Measurements from ENCODE around the gene KCNH2.

The KCNH2 gene

GRCh38 chr7:150988230-150989226 is 10.4 kb upstream of the KCNH2 start:
- H3K9me3 ChIP-seq (ENCODE audit: control insufficient read depth in 1 of 2, low read length in 2 of 2), result peaks cover 0 to 5% of the 10 kb centered on the region in 2 donors
- no peak overlapping the region for H3K9ac ChIP-seq (ENCODE audit: low read depth in 1 of 2, low read length in 2 of 2)
- peaks cover 7 to 8% of the 10 kb centered on the region in 2 donors for H3K4me1 ChIP-seq (ENCODE audit: control insufficient read depth in 1 of 2, insufficient read depth in 2 of 2, low read length in 2 of 2)
- peak overlapping the region in 1 of 2 donors; percentile 10 for H3K4me3 ChIP-seq (ENCODE audit: low read depth in 1 of 2, low read length in 2 of 2)
- no peaks in the 10 kb centered on the region for H3K27me3 ChIP-seq (ENCODE audit: control insufficient read depth in 1 of 2, insufficient read depth in 2 of 2, low read length in 2 of 2)
- H3K36me3 ChIP-seq (ENCODE audit: control insufficient read depth in 1 of 2, insufficient read depth in 2 of 2, low read length in 2 of 2), result no peaks in the 10 kb centered on the region
- peak overlapping the region; percentile 50 for H3K27ac ChIP-seq (ENCODE audit: low read depth, low read length)

DNA sequence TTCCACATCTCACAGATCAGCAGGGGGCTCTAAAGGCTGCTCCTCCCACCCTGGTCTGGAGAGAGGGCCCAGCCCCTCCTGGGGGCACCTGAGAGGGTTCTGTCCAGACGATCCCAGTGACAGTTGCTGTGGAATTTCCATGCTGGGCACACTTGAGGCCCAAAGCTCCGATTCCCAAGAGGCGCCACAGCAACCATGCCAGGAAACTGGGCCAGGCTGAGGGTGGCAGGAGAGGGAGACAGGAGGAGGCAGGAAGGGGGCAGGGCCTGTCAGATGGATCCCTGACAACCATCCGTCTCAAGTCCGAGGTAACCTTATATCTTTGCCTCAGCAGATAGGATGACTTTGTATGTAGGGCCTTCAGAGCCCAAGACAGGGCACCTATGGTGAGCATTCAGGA is 8.4 kb upstream of the KCNH2 start:
- Histone ChIP-seq H3K36me3 (ENCODE audit: control insufficient read depth in 1 of 2, insufficient read depth in 2 of 2, low read length in 2 of 2) (no peaks in the 10 kb centered on the region), H3K27ac (ENCODE audit: low read depth, low read length) (no peak overlapping the region), H3K27me3 (ENCODE audit: control insufficient read depth in 1 of 2, insufficient read depth in 2 of 2, low read length in 2 of 2) (peaks cover 7 to 9% of the 10 kb centered on the region in 2 donors), H3K9ac (ENCODE audit: low read depth in 1 of 2, low read length in 2 of 2) (no peak overlapping the region), H3K9me3 (ENCODE audit: control insufficient read depth in 1 of 2, low read length in 2 of 2) (peaks cover 0 to 5% of the 10 kb centered on the region in 2 donors), H3K4me1 (ENCODE audit: control insufficient read depth in 1 of 2, insufficient read depth in 2 of 2, low read length in 2 of 2) (peaks cover 7 to 8% of the 10 kb centered on the region in 2 donors), H3K4me3 (ENCODE audit: low read depth in 1 of 2, low read length in 2 of 2) (no peak overlapping the region)

- Histone ChIP-seq H3K36me3 (ENCODE audit: control insufficient read depth in 1 of 2, insufficient read depth in 2 of 2, low read length in 2 of 2) (no peaks in the 10 kb centered on the region), H3K9me3 (ENCODE audit: control insufficient read depth in 1 of 2, low read length in 2 of 2) (peaks cover 0 to 5% of the 10 kb centered on the region in 2 donors), H3K4me3 (ENCODE audit: low read depth in 1 of 2, low read length in 2 of 2) (no peak overlapping the region), H3K9ac (ENCODE audit: low read depth in 1 of 2, low read length in 2 of 2) (no peak overlapping the region), H3K27me3 (ENCODE audit: control insufficient read depth in 1 of 2, insufficient read depth in 2 of 2, low read length in 2 of 2) (peaks cover 9 to 13% of the 10 kb centered on the region in 2 donors), H3K4me1 (ENCODE audit: control insufficient read depth in 1 of 2, insufficient read depth in 2 of 2, low read length in 2 of 2) (peaks cover 7 to 8% of the 10 kb centered on the region in 2 donors), H3K27ac (ENCODE audit: low read depth, low read length) (no peak overlapping the region)
Measured at GRCh38 chr7:150986099-150986512, 8.0 kb upstream of the KCNH2 start.

- H3K27me3 ChIP-seq (ENCODE audit: control insufficient read depth in 1 of 2, insufficient read depth in 2 of 2, low read length in 2 of 2), result peaks cover 21 to 22% of the 10 kb centered on the region in 2 donors
- no peaks in the 10 kb centered on the region for H3K36me3 ChIP-seq (ENCODE audit: control insufficient read depth in 1 of 2, insufficient read depth in 2 of 2, low read length in 2 of 2)
Measured at GRCh38 chr7:150983893-150984368, 5.8 kb upstream of the KCNH2 start.

DNA sequence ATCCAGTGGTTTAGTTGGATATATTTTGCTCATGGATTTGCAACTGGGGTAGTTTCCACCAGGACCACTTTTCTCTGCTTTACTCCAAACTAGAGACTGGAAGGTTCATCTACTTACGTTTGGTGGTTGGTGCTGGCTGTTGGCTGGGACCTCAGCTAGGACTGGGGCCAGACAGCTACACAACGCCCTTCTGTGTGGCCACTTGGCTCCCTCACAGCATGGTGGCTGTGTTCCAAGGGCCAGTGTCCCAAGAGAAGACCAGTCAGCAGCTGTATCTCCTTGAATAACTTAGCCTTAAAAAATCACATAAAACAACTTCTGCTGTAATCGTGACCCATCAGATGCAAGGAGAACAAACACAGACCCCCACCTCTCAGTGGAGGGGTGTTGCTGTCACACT is 4.2 kb upstream of the KCNH2 start:
- Histone ChIP-seq H3K27ac (ENCODE audit: low read depth, low read length) (no peak overlapping the region), H3K4me1 (ENCODE audit: control insufficient read depth in 1 of 2, insufficient read depth in 2 of 2, low read length in 2 of 2) (peaks cover under 1 to 10% of the 10 kb centered on the region in 2 donors), H3K36me3 (ENCODE audit: control insufficient read depth in 1 of 2, insufficient read depth in 2 of 2, low read length in 2 of 2) (no peaks in the 10 kb centered on the region), H3K9me3 (ENCODE audit: control insufficient read depth in 1 of 2, low read length in 2 of 2) (no peaks in the 10 kb centered on the region), H3K9ac (ENCODE audit: low read depth in 1 of 2, low read length in 2 of 2) (no peak overlapping the region), H3K27me3 (ENCODE audit: control insufficient read depth in 1 of 2, insufficient read depth in 2 of 2, low read length in 2 of 2) (peaks cover 26 to 30% of the 10 kb centered on the region in 2 donors), H3K4me3 (ENCODE audit: low read depth in 1 of 2, low read length in 2 of 2) (no peak overlapping the region)

More at GRCh38 chr7:150983893-150984368, 5.8 kb upstream of the KCNH2 start:
- peaks cover 7 to 13% of the 10 kb centered on the region in 2 donors for H3K4me1 ChIP-seq (ENCODE audit: control insufficient read depth in 1 of 2, insufficient read depth in 2 of 2, low read length in 2 of 2)
- H3K27ac ChIP-seq (ENCODE audit: low read depth, low read length), result no peak overlapping the region
- no peak overlapping the region for H3K9ac ChIP-seq (ENCODE audit: low read depth in 1 of 2, low read length in 2 of 2)
- H3K4me3 ChIP-seq (ENCODE audit: low read depth in 1 of 2, low read length in 2 of 2), result no peak overlapping the region
- H3K9me3 ChIP-seq (ENCODE audit: control insufficient read depth in 1 of 2, low read length in 2 of 2), result no peaks in the 10 kb centered on the region

DNA sequence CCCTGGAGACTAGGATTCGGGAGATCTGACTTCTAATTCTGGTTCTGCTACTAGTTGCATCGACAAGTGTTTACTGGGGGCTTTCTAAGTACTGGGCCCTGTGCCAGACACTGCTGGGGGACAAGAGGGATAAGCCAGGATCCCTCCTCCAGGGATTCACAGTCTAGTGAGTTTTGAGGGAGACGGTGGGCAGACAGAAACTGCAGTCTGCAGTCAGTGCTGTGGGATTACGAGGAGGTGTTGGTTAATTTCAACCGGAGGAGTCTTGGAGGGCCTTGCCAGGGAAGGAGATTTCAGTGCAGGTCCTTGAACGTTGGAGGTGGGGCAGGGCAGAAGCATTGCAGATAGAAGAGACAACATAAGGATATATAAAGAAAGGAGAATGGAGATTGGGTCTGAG is 3.5 kb upstream of the KCNH2 start:
- H3K9ac ChIP-seq (ENCODE audit: low read depth in 1 of 2, low read length in 2 of 2), result no peak overlapping the region
- H3K27me3 ChIP-seq (ENCODE audit: control insufficient read depth in 1 of 2, insufficient read depth in 2 of 2, low read length in 2 of 2), result peaks cover 33 to 37% of the 10 kb centered on the region in 2 donors
- peaks cover 6 to 13% of the 10 kb centered on the region in 2 donors for H3K4me1 ChIP-seq (ENCODE audit: control insufficient read depth in 1 of 2, insufficient read depth in 2 of 2, low read length in 2 of 2)
- no peaks in the 10 kb centered on the region for H3K9me3 ChIP-seq (ENCODE audit: control insufficient read depth in 1 of 2, low read length in 2 of 2)
- no peak overlapping the region for H3K4me3 ChIP-seq (ENCODE audit: low read depth in 1 of 2, low read length in 2 of 2)
- no peaks in the 10 kb centered on the region for H3K36me3 ChIP-seq (ENCODE audit: control insufficient read depth in 1 of 2, insufficient read depth in 2 of 2, low read length in 2 of 2)
- H3K27ac ChIP-seq (ENCODE audit: low read depth, low read length), result no peak overlapping the region

GRCh38 chr7:150980663-150981062 is 2.5 kb upstream of the KCNH2 start:
- Histone ChIP-seq H3K4me3 (ENCODE audit: low read depth in 1 of 2, low read length in 2 of 2) (no peak overlapping the region), H3K9me3 (ENCODE audit: control insufficient read depth in 1 of 2, low read length in 2 of 2) (no peaks in the 10 kb centered on the region), H3K27ac (ENCODE audit: low read depth, low read length) (no peak overlapping the region), H3K27me3 (ENCODE audit: control insufficient read depth in 1 of 2, insufficient read depth in 2 of 2, low read length in 2 of 2) (peaks cover 33 to 46% of the 10 kb centered on the region in 2 donors), H3K36me3 (ENCODE audit: control insufficient read depth in 1 of 2, insufficient read depth in 2 of 2, low read length in 2 of 2) (no peaks in the 10 kb centered on the region), H3K9ac (ENCODE audit: low read depth in 1 of 2, low read length in 2 of 2) (no peak overlapping the region), H3K4me1 (ENCODE audit: control insufficient read depth in 1 of 2, insufficient read depth in 2 of 2, low read length in 2 of 2) (peaks cover 10 to 21% of the 10 kb centered on the region in 2 donors)

DNA sequence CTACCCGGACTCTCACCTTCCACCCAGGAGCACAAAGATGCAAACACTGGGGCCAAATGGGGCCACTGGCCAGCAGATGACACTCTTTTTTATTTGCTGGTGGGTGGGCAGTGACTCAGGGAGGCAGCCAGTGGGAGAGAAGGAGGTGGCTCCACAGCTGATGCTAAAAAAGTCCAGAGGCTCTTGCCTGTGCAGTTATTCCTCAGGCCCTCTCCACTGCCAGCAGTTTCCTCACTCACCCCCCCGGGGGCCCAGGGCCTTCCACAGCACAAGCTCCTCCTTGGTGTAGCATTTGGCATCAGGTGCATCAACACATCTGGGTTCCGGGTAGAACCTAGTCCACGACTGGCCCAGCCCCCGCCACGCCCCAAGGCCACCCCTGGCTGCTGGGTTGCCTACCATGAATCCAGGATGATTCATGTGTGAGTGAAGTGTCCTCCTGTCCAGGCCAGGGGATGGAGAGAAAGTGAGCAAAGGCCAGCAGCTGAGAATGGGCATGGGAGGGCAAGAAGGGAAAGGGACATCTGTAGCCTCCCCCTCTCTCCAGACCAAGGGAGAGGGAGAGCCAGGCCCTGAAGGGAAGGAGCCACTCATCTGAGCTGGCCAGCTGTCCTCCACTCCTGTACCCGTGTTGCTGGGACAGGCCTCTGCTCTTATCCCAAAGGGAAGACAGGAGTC is 1.7 kb upstream of the KCNH2 start:
- H3K27ac ChIP-seq (ENCODE audit: low read depth, low read length), result no peak overlapping the region
- H3K4me3 ChIP-seq (ENCODE audit: low read depth in 1 of 2, low read length in 2 of 2), result peak overlapping the region in 1 of 2 donors; percentile 10
- H3K4me1 ChIP-seq (ENCODE audit: control insufficient read depth in 1 of 2, insufficient read depth in 2 of 2, low read length in 2 of 2), result peaks cover 16 to 27% of the 10 kb centered on the region in 2 donors
- no peaks in the 10 kb centered on the region for H3K9me3 ChIP-seq (ENCODE audit: control insufficient read depth in 1 of 2, low read length in 2 of 2)
- no peak overlapping the region for H3K9ac ChIP-seq (ENCODE audit: low read depth in 1 of 2, low read length in 2 of 2)
- H3K36me3 ChIP-seq (ENCODE audit: control insufficient read depth in 1 of 2, insufficient read depth in 2 of 2, low read length in 2 of 2), result no peaks in the 10 kb centered on the region
- H3K27me3 ChIP-seq (ENCODE audit: control insufficient read depth in 1 of 2, insufficient read depth in 2 of 2, low read length in 2 of 2), result peaks cover 33 to 50% of the 10 kb centered on the region in 2 donors

- Histone ChIP-seq H3K27ac (ENCODE audit: low read depth, low read length) (no peak overlapping the region), H3K27me3 (ENCODE audit: control insufficient read depth in 1 of 2, insufficient read depth in 2 of 2, low read length in 2 of 2) (peaks cover 29 to 45% of the 10 kb centered on the region in 2 donors), H3K4me3 (ENCODE audit: low read depth in 1 of 2, low read length in 2 of 2) (peak overlapping the region; percentile 2 to 28), H3K9me3 (ENCODE audit: control insufficient read depth in 1 of 2, low read length in 2 of 2) (no peaks in the 10 kb centered on the region), H3K9ac (ENCODE audit: low read depth in 1 of 2, low read length in 2 of 2) (no peak overlapping the region), H3K4me1 (ENCODE audit: control insufficient read depth in 1 of 2, insufficient read depth in 2 of 2, low read length in 2 of 2) (peaks cover 16 to 46% of the 10 kb centered on the region in 2 donors), H3K36me3 (ENCODE audit: control insufficient read depth in 1 of 2, insufficient read depth in 2 of 2, low read length in 2 of 2) (no peaks in the 10 kb centered on the region)
Measured at GRCh38 chr7:150977382-150978125, 567 bp downstream of the KCNH2 start.
